Measurements from ENCODE around the gene KCNQ2. TPM values are rescaled to one million over a fixed set of nuclear protein-coding genes. Genes with fewer than 3 reads are reported as not detected.
A peak's percentile ranks its signal among the peaks of the same experiment; 100 is the strongest.

The KCNQ2 gene
- total and polyA plus RNA-seq, 8 donors, result 0.54 to 12.5 (median 1.5) TPM

DNA sequence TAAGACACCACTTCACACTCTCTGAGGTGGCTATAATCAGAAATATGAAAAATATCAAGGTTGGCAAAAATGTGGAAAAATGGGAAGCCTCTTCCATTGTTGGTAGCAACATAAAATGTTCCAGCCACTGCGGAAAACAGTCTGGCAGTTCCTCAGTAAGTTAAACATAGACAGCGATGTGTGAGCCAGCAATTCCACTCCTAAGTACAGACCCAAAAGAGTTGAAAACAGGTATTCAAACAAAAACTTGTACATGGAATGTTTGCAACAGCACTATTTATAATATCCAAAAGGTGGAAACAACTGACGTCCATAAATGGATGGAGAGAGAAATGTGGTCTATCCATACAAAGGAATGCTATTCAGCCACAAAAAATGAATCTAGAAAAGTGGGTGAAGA, 40.8 kb upstream of the KCNQ2 start:
- TF ChIP-seq, protein P1, sequence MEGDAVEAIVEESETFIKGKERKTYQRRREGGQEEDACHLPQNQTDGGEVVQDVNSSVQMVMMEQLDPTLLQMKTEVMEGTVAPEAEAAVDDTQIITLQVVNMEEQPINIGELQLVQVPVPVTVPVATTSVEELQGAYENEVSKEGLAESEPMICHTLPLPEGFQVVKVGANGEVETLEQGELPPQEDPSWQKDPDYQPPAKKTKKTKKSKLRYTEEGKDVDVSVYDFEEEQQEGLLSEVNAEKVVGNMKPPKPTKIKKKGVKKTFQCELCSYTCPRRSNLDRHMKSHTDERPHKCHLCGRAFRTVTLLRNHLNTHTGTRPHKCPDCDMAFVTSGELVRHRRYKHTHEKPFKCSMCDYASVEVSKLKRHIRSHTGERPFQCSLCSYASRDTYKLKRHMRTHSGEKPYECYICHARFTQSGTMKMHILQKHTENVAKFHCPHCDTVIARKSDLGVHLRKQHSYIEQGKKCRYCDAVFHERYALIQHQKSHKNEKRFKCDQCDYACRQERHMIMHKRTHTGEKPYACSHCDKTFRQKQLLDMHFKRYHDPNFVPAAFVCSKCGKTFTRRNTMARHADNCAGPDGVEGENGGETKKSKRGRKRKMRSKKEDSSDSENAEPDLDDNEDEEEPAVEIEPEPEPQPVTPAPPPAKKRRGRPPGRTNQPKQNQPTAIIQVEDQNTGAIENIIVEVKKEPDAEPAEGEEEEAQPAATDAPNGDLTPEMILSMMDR (IDR thresholded peaks at IDR 0.05), result no peak
- no peaks in the 10 kb centered on the region for H3K36me3 ChIP-seq
- H3K9me3 ChIP-seq, result no peaks in the 10 kb centered on the region
- intact Hi-C loops (cut with DNase I), result no loop called here
- FAIRE-seq (no peak), ATAC-seq (no peak), DNase-seq (no peak)
- H3K27me3 ChIP-seq, result peaks cover 0 to 4% (median 0%) of the 10 kb centered on the region in 4 donors
- no peak overlapping the region for H3K4me3 ChIP-seq
- 81 to 85% methylated on average over 3 of the region's 3 CpGs for WGBS, 2 donors
- no peak overlapping the region for H3K27ac ChIP-seq
- no peaks in the 10 kb centered on the region for H3K4me1 ChIP-seq

DNA sequence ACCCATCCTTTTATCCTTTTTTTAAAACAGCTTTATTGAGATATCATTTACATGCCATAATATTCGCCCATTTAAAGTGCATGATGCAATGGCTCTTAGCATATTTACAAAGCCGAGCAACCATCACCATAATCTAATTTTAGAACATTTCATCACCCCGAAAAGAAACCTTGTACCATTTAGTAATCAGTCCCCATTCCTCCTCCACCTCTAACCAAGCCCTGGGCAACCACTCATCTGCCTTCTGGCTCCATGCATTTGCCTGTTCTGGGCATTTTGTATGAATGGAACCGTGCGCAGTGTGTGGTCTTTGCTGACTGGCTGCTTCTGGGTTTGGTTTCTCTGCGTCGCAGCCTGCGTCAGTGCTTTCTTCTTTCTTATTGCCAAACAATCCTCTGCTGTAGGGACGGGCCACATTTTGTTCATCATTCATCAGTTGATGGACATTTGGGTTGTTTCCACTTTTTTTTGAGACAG, 36.7 kb upstream of the KCNQ2 start:
- TF ChIP-seq, protein P1 (IDR thresholded peaks at IDR 0.05), result no peak
- FAIRE-seq (no peak), ATAC-seq (no peak), DNase-seq (peak in 1 of 6 donors; percentile 21)
- Histone ChIP-seq H3K4me1 (no peaks in the 10 kb centered on the region), H3K4me3 (no peak overlapping the region), H3K9me3 (no peaks in the 10 kb centered on the region), H3K27ac (no peak overlapping the region), H3K27me3 (peaks cover 0 to 4% (median 0%) of the 10 kb centered on the region in 4 donors), H3K36me3 (no peaks in the 10 kb centered on the region)
- WGBS, 2 donors, result 76 to 84% methylated on average over 9 of the region's 9 CpGs
- intact Hi-C loops (cut with DNase I), result no loop called here

DNA sequence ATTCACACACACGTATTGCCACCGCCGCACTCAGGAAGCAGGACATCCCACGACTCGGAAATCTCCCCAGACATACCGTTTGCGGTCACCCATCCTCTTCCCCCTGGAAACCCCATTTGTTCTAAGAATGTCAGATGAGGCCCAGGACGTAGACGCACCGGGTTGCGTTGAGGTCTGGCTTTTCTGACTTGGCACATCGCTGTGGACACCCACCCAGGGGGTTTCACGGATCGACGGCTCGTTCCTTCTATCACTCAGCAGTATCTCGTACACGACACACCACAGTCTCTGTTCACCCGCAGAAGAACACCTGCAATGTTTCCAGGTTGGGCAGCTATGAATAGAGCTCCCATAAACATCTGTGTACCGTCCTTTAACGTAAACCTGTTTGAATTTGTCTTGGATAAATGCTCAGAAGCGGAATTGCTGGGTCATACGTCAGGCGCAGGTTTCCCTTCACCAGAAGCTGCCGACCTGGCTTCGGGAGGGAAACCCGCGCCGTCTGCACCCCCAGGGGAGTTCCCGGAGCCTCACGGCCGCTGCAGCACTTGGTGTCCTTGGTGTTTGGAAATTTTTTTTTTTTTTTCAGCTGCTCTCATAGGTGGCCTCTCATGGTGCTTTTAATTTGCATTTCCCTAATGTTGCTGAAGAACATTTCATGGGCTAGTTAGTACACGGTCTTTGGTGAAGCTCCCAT, 35.8 kb upstream of the KCNQ2 start:
- DNase-seq, result peak in 2 of 6 donors; percentile 21 to 34
- intact Hi-C loops (cut with DNase I), result no loop called here
- H3K27me3 ChIP-seq, result peaks cover 0 to 4% (median 0%) of the 10 kb centered on the region in 4 donors

DNA sequence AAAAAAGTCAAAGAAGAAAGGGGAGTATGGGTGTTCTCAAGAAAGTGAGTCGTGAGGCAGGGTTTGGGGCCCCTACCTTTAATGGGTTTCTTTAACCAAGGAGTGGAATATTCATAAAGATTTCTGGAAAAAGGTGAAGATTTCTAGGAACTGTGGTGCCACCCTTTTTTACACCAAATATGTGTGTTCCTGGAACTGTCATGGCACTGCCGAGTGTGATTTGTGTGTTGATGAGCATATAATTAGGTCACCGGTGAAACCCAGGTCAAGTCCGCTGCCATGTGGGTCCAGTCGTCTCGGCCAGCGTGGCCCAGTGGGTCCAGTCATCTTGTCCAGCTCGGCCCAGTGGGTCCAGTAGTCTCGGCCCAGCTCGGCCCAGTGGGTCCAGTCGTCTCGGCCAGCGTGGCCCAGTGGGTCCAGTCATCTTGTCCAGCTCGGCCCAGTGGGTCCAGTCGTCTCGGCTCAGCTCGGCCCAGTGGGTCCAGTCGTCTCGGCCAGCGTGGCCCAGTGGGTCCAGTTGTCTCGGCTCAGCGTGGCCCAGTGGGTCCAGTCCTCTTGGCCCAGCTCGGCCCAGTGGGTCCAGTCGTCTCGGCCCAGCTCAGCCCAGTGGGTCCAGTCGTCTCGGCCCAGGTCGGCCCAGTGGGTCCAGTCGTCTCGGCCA, 34.8 kb upstream of the KCNQ2 start:
- 78 to 87% methylated on average over 30 of the region's 30 CpGs for WGBS, 2 donors
- Histone ChIP-seq H3K9me3 (no peaks in the 10 kb centered on the region), H3K27ac (no peak overlapping the region), H3K27me3 (peaks cover 0 to 4% (median 0%) of the 10 kb centered on the region in 4 donors), H3K4me3 (no peak overlapping the region), H3K4me1 (no peaks in the 10 kb centered on the region), H3K36me3 (no peaks in the 10 kb centered on the region)
- no peak for FAIRE-seq
- intact Hi-C loops (cut with DNase I), result no loop called here
- no peak for ATAC-seq
- TF ChIP-seq, protein P1 (IDR thresholded peaks at IDR 0.05), result no peak
- DNase-seq, result peak in 2 of 6 donors; percentile 45 to 55

More for the DNA sequence above, 35.8 kb upstream of the KCNQ2 start:
- H3K4me1 ChIP-seq, result no peaks in the 10 kb centered on the region
- no peak overlapping the region for H3K27ac ChIP-seq
- no peak overlapping the region for H3K4me3 ChIP-seq
- H3K36me3 ChIP-seq, result no peaks in the 10 kb centered on the region
- ATAC-seq (no peak), FAIRE-seq (no peak)
- no peaks in the 10 kb centered on the region for H3K9me3 ChIP-seq
- TF ChIP-seq, protein P1 (IDR thresholded peaks at IDR 0.05), result no peak
- WGBS, 2 donors, result 72 to 75% methylated on average over 33 of the region's 33 CpGs

DNA sequence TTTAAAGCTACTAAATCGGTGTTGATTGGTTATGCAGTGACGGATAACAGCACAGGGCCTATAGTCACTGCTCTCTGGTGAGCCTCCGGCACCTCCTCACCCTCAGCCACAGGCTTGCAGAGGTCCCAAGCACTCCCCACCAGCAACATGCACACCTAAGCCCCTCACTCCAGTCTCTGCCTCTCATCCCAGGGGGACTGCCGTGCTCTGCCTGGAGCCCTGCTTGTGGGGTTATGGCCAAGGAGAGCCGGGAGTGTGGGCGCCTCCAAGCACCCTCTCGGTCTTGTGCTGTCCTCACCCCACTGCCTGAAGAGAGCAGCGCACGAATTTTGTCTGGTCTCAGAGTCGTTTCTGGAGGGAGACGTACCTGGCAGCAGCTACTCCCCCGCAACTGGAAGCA, 33.3 kb upstream of the KCNQ2 start:
- TF ChIP-seq, protein P1 (IDR thresholded peaks at IDR 0.05), result no peak
- H3K4me1 ChIP-seq, result no peaks in the 10 kb centered on the region
- H3K27me3 ChIP-seq, result no peaks in the 10 kb centered on the region
- no peaks in the 10 kb centered on the region for H3K36me3 ChIP-seq
- FAIRE-seq, result no peak
- intact Hi-C loops (cut with DNase I), result no loop called here
- WGBS, 2 donors, result 81 to 84% methylated on average over 12 of the region's 12 CpGs
- no peak for ATAC-seq
- no peak overlapping the region for H3K27ac ChIP-seq
- no peaks in the 10 kb centered on the region for H3K9me3 ChIP-seq
- H3K4me3 ChIP-seq, result no peak overlapping the region
- peak in 2 of 6 donors; percentile 16 to 36 for DNase-seq
